ENCODE measurements around the gene DPP10. TPM values are rescaled to one million over a fixed set of nuclear protein-coding genes. Genes with fewer than 3 reads are reported as not detected.

Gene DPP10
- total and polyA plus RNA-seq, 8 donors, result 1.1 to 8.2 (median 5.8) TPM

DNA sequence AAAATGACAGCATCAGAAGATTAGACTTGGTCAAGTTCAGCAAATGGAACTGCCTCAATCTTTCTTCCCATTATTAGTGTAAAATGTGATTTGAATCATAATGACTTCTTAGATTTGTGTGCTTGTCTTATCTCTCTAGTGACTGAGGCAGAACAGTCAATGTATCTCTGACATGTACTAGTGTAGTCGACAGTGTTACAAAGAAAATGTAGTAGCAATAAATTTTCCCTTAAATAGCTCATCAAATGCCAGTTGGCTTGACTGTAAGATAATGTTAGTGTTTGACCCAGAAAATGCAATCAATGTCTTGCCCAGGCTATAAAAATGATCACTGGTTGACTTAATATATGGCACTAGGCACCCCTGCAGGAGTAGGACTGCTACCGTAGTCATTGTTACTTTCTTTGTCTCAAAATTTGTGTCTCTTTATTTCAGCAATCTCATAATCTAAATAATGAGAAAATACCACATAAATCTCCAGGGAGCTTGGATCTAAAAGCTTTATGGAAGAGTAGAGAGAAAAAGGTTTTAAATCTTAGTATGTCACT, 1336.7 kb downstream of the DPP10 start:
- 92% methylated on average over 2 of the region's 2 CpGs for WGBS, 2 donors
- TF ChIP-seq CTCF (IDR thresholded peaks at IDR 0.05), result no peak
- no peaks in the 10 kb centered on the region for H3K4me1 ChIP-seq
- no peaks in the 10 kb centered on the region for H3K9me3 ChIP-seq
- ATAC-seq, result no peak
- intact Hi-C loops (cut with DNase I), result no loop called here
- no peak for FAIRE-seq
- no peak for DNase-seq
- H3K4me3 ChIP-seq, result no peak overlapping the region
- no peaks in the 10 kb centered on the region for H3K27me3 ChIP-seq
- no peaks in the 10 kb centered on the region for H3K36me3 ChIP-seq
- no peak overlapping the region for H3K27ac ChIP-seq

- ATAC-seq, result no peak
- Histone ChIP-seq H3K4me3 (no peak overlapping the region), H3K9me3 (no peaks in the 10 kb centered on the region), H3K27me3 (no peaks in the 10 kb centered on the region), H3K36me3 (no peaks in the 10 kb centered on the region), H3K4me1 (no peaks in the 10 kb centered on the region), H3K27ac (no peak overlapping the region)
- intact Hi-C loops (cut with DNase I), result no loop called here
- FAIRE-seq, result no peak
- TF ChIP-seq CTCF (IDR thresholded peaks at IDR 0.05), result no peak
- WGBS, 2 donors, result 91% methylated on average over 4 of the region's 4 CpGs
- no peak for DNase-seq
These were observed 1339.8 kb downstream of the DPP10 start for GRCh38 chr2:115782286-115782685.

- FAIRE-seq (no peak), DNase-seq (no peak), ATAC-seq (peak in 2 of 4 donors; percentile 64 to 85)
- Histone ChIP-seq H3K27me3 (no peaks in the 10 kb centered on the region), H3K9me3 (no peaks in the 10 kb centered on the region), H3K36me3 (no peaks in the 10 kb centered on the region), H3K4me1 (no peaks in the 10 kb centered on the region), H3K4me3 (no peak overlapping the region), H3K27ac (no peak overlapping the region)
- intact Hi-C loops (cut with DNase I), result no loop called here
- WGBS, 2 donors, result 26 to 38% methylated on average over 3 of the region's 3 CpGs
- no peak for TF ChIP-seq CTCF (IDR thresholded peaks at IDR 0.05)
These were observed 1353.6 kb downstream of the DPP10 start for GRCh38 chr2:115796078-115796477.

- no peak for FAIRE-seq
- ATAC-seq, result no peak
- intact Hi-C loops (cut with DNase I), result no loop called here
- no peak for DNase-seq
- peaks cover 0 to 4% (median 0%) of the 10 kb centered on the region in 3 donors for H3K4me1 ChIP-seq
- H3K4me3 ChIP-seq, result no peak overlapping the region
- no peak for TF ChIP-seq CTCF (IDR thresholded peaks at IDR 0.05)
- no peaks in the 10 kb centered on the region for H3K36me3 ChIP-seq
- H3K27me3 ChIP-seq, result no peaks in the 10 kb centered on the region
- no peaks in the 10 kb centered on the region for H3K9me3 ChIP-seq
- WGBS, 2 donors, result 86 to 92% methylated on average over 3 of the region's 3 CpGs
- H3K27ac ChIP-seq, result no peak overlapping the region
These were observed 1364.8 kb downstream of the DPP10 start for GRCh38 chr2:115807276-115807675.

GRCh38 chr2:115825912-115826311, 1383.5 kb downstream of the DPP10 start:
- DNase-seq (no peak), ATAC-seq (no peak), FAIRE-seq (no peak)
- H3K4me1 ChIP-seq, result no peaks in the 10 kb centered on the region
- TF ChIP-seq CTCF (IDR thresholded peaks at IDR 0.05), result no peak
- 84 to 97% methylated on average over 1 of the region's 1 CpG for WGBS, 2 donors
- intact Hi-C loops (cut with DNase I), result no loop called here
- H3K27me3 ChIP-seq, result no peaks in the 10 kb centered on the region
- H3K9me3 ChIP-seq, result no peaks in the 10 kb centered on the region
- H3K4me3 ChIP-seq, result no peak overlapping the region
- H3K36me3 ChIP-seq, result no peaks in the 10 kb centered on the region
- no peak overlapping the region for H3K27ac ChIP-seq
